HFFc6 (cell line): ENCODE data around the gene TMPRSS5. TPM values are rescaled to one million over a fixed set of nuclear protein-coding genes. Genes with fewer than 3 reads are reported as not detected.
"Not testable (repeated sequence)": the region's sequence is repeated elsewhere in the genome, so short reads cannot be mapped to it uniquely, and the experiment has no call there.

Experiments
- DNase-seq: peaks from one replicate; pipeline ENCODE4 v3.0.0-alpha.2; 2018
- H3K27ac Mint-ChIP-seq: 2 replicates; pipeline ENCODE4 v1.8.0; 2020; ENCODE audit warnings: mild to moderate bottlenecking, mixed read lengths
- H3K27me3 Mint-ChIP-seq: 2 replicates; pipeline ENCODE4 v1.8.0; 2021; ENCODE audit warnings: mild to moderate bottlenecking, moderate library complexity, mixed read lengths; ENCODE audit not compliant: insufficient read depth
- H3K36me3 Mint-ChIP-seq: 2 replicates; pipeline ENCODE4 v1.8.0; 2021; ENCODE audit warnings: low read depth, mixed read lengths
- H3K4me1 Mint-ChIP-seq: 2 replicates; pipeline ENCODE4 v1.8.0; 2020; ENCODE audit warnings: low read depth, mixed read lengths
- H3K4me3 Mint-ChIP-seq: 2 replicates; pipeline ENCODE4 v1.8.0; 2020; ENCODE audit warnings: mild to moderate bottlenecking, moderate library complexity, mixed read lengths
- H3K9me3 Mint-ChIP-seq: 2 replicates; pipeline ENCODE4 v1.8.0; 2020; ENCODE audit warnings: mild to moderate bottlenecking, mixed read lengths
- CTCF ChIP-seq: fragments of 200-600 bp; sonication (generic); IDR thresholded peaks from 2 replicates; pipeline ENCODE4 v1.5.0; 2021; ENCODE audit warnings: antibody characterized with exemption, mild to moderate bottlenecking
- total RNA-seq, 6 experiments: library from RNA; stranded (reverse); fragmentation: NEBNext Ultra II Directional; extraction: Animal tissue kit (Norgen Biotek cat#: 25700); gene quantifications; 2 replicates in 1 of 6; 3 replicates in 5 of 6; pipeline ENCODE4 v1.2.3, GENCODE V29; 2021

The TMPRSS5 gene
- total RNA-seq, 6 experiments from 2014 or later, result 0.08 to 0.24 TPM; not detected in 4

GRCh38 chr11:113710989-113711388 is 4.9 kb upstream of the TMPRSS5 start:
- no peak overlapping the region for H3K4me3 Mint-ChIP-seq
- no peak for TF ChIP-seq CTCF
- no peaks in the 10 kb centered on the region for H3K27me3 Mint-ChIP-seq
- no peaks in the 10 kb centered on the region for H3K36me3 Mint-ChIP-seq
- H3K9me3 Mint-ChIP-seq, result peaks cover 11% of the 10 kb centered on the region
- no peak overlapping the region for H3K27ac Mint-ChIP-seq
- H3K4me1 Mint-ChIP-seq, result no peaks in the 10 kb centered on the region
- DNase-seq, result no peak

- not testable (repeated sequence) for H3K27ac Mint-ChIP-seq, DNase-seq, H3K36me3 Mint-ChIP-seq, H3K27me3 Mint-ChIP-seq, H3K4me3 Mint-ChIP-seq, H3K4me1 Mint-ChIP-seq
- H3K9me3 Mint-ChIP-seq, result peaks cover 15% of the 10 kb centered on the region
Observed at GRCh38 chr11:113703551-113703950, 2.6 kb downstream of the TMPRSS5 start.

GRCh38 chr11:113701491-113701890 is 4.6 kb downstream of the TMPRSS5 start:
- Mint-ChIP-seq H3K27ac (no peak overlapping the region), H3K4me3 (no peak overlapping the region)

GRCh38 chr11:113698515-113698914 is 7.6 kb downstream of the TMPRSS5 start:
- no peak for DNase-seq
- Mint-ChIP-seq H3K27ac (no peak overlapping the region), H3K9me3 (peaks cover 4% of the 10 kb centered on the region; the same call in 1 of the 2 replicates), H3K27me3 (peaks cover 3% of the 10 kb centered on the region), H3K4me1 (no peaks in the 10 kb centered on the region), H3K4me3 (no peak overlapping the region), H3K36me3 (no peaks in the 10 kb centered on the region)
- no peak for TF ChIP-seq CTCF

More at GRCh38 chr11:113701491-113701890, 4.6 kb downstream of the TMPRSS5 start:
- H3K27me3 Mint-ChIP-seq, result peaks cover 4% of the 10 kb centered on the region
- H3K9me3 Mint-ChIP-seq, result peaks cover 4% of the 10 kb centered on the region; the same call in 1 of the 2 replicates
- no peaks in the 10 kb centered on the region for H3K36me3 Mint-ChIP-seq
- DNase-seq, result no peak
- TF ChIP-seq CTCF, result no peak
- no peaks in the 10 kb centered on the region for H3K4me1 Mint-ChIP-seq

- no peaks in the 10 kb centered on the region for H3K36me3 Mint-ChIP-seq
- H3K4me3 Mint-ChIP-seq, result no peak overlapping the region
- no peak for DNase-seq
- peaks cover 4% of the 10 kb centered on the region; the same call in 1 of the 2 replicates for H3K9me3 Mint-ChIP-seq
- H3K27me3 Mint-ChIP-seq, result peaks cover 3% of the 10 kb centered on the region
- no peak overlapping the region for H3K27ac Mint-ChIP-seq
- TF ChIP-seq CTCF, result no peak
- H3K4me1 Mint-ChIP-seq, result no peaks in the 10 kb centered on the region
Observed at GRCh38 chr11:113697756-113698407, 8.2 kb downstream of the TMPRSS5 start.

- DNase-seq, result no peak
- Mint-ChIP-seq H3K36me3 (no peaks in the 10 kb centered on the region), H3K9me3 (peaks cover 2% of the 10 kb centered on the region; the same call in 1 of the 2 replicates), H3K27me3 (peaks cover 3% of the 10 kb centered on the region), H3K4me3 (no peak overlapping the region), H3K4me1 (no peaks in the 10 kb centered on the region), H3K27ac (no peak overlapping the region)
- TF ChIP-seq CTCF, result no peak
Observed at GRCh38 chr11:113697111-113697510, 9.0 kb downstream of the TMPRSS5 start.
